ENCODE results near the gene FCRL1. TPM values are rescaled to one million over a fixed set of nuclear protein-coding genes. Genes with fewer than 3 reads are reported as not detected.

Gene FCRL1
- total RNA-seq, 1 donor from 2014 or later: not detected

Other genes with a start within 250 kb of the FCRL1 start
- not detected in 2 replicates for gene FCRL4, start 222.0 kb downstream of the FCRL1 start, total RNA-seq
- not detected in 2 replicates for gene FCRL3, start 119.4 kb downstream of the FCRL1 start, total RNA-seq
- not detected in 2 replicates for gene FCRL2, start 43.0 kb downstream of the FCRL1 start, total RNA-seq
- gene CD5L, start 21.7 kb upstream of the FCRL1 start, total RNA-seq: not detected in 2 replicates
- 16.2 and 19.8 TPM in 2 replicates for gene KIRREL1, start 173.5 kb upstream of the FCRL1 start, total RNA-seq